ENCODE measurements around the gene CUX1. TPM values are rescaled to one million over a fixed set of nuclear protein-coding genes. Genes with fewer than 3 reads are reported as not detected.

Gene CUX1
- total RNA-seq, 1 experiment from 2014 or later = 116 TPM

DNA sequence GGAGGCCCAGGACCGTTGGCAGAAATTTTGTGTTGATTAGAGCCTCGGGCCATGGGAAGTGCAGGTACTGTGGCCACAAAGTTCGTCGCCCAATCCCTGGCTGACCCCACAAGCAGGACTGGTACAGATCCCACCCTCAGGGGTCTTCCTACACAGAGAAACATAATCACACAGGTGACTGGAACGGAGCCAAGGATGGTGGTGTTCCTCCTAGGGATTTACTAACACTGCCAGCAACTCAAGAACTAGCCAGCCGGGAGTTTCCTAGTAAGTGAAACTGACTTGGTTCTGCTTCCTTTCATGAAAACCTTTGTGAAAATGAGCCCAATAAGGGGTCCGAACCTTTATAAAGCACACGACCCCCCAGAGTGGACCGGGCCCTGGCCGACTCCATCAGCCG, 5.7 kb downstream of the CUX1 start:
- TF ChIP-seq, protein P1, sequence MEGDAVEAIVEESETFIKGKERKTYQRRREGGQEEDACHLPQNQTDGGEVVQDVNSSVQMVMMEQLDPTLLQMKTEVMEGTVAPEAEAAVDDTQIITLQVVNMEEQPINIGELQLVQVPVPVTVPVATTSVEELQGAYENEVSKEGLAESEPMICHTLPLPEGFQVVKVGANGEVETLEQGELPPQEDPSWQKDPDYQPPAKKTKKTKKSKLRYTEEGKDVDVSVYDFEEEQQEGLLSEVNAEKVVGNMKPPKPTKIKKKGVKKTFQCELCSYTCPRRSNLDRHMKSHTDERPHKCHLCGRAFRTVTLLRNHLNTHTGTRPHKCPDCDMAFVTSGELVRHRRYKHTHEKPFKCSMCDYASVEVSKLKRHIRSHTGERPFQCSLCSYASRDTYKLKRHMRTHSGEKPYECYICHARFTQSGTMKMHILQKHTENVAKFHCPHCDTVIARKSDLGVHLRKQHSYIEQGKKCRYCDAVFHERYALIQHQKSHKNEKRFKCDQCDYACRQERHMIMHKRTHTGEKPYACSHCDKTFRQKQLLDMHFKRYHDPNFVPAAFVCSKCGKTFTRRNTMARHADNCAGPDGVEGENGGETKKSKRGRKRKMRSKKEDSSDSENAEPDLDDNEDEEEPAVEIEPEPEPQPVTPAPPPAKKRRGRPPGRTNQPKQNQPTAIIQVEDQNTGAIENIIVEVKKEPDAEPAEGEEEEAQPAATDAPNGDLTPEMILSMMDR (IDR thresholded peaks at IDR 0.05; ENCODE audit: insufficient read depth in 1 of 2, low read depth in 1 of 2, low read length in 1 of 2, severe bottlenecking in 1 of 2, unreplicated experiment in 1 of 2) = no peak
- Histone ChIP-seq H3K36me3 (ENCODE audit: control insufficient read depth, insufficient read depth, low read length) (no peaks in the 10 kb centered on the region), H3K27me3 (replicated peaks; ENCODE audit: control insufficient read depth, insufficient read depth, low read length) (no peaks in the 10 kb centered on the region), H3K4me1 (peaks cover 28% of the 10 kb centered on the region), H3K4me3 (ENCODE audit: low read depth, low read length) (no peak overlapping the region), H3K9me3 (no peaks in the 10 kb centered on the region)
- Mint-ChIP-seq H3K4me3 (ENCODE audit: unreplicated experiment) (no peak overlapping the region), H3K27me3 (ENCODE audit: insufficient read depth, unreplicated experiment) (no peaks in the 10 kb centered on the region), H3K36me3 (ENCODE audit: insufficient read depth, unreplicated experiment) (peaks cover 72% of the 10 kb centered on the region), H3K4me1 (ENCODE audit: low read depth, unreplicated experiment) (peaks cover 39% of the 10 kb centered on the region), H3K9me3 (ENCODE audit: unreplicated experiment) (no peaks in the 10 kb centered on the region), H3K27ac (ENCODE audit: unreplicated experiment) (no peak overlapping the region)
- POLR2A ChIA-PET = interaction anchor here (0.6 kb wide), 1 partner anchor 20 kb away, joined by 13 read pairs; no protein-coding TSS in a partner anchor
- intact Hi-C loops (cut with micrococcal nuclease; ENCODE audit: unreplicated experiment) = no loop called here
- BruUV-seq (replicated peaks) = no TSS peak
- CTCF ChIA-PET = interaction anchor here (0.7 kb wide), 1 partner anchor 161 kb away, joined by 3 read pairs; no protein-coding TSS in a partner anchor
- DNase-seq = no peak

DNA sequence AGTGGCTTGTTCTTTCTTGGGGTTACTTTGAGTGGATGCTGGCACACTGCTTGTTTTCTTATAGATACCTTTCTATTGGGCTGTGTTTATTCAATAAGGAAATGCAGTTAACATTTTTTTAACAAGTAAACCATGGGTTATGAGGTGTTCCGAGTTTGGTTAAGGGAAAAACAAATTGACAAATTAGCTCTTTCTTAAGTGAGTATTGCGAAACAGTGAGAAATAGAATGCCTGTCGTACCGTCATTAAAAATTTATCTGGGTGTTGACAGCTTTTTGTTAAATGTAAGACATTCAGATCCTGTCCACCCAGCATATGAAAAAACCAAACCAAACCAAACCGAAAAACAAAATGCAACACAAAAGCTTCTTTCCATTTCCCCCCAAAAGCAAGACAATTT, 6.2 kb downstream of the CUX1 start:
- Mint-ChIP-seq H3K27me3 (ENCODE audit: insufficient read depth, unreplicated experiment) (no peaks in the 10 kb centered on the region), H3K36me3 (ENCODE audit: insufficient read depth, unreplicated experiment) (peaks cover 72% of the 10 kb centered on the region), H3K4me1 (ENCODE audit: low read depth, unreplicated experiment) (peaks cover 35% of the 10 kb centered on the region), H3K9me3 (ENCODE audit: unreplicated experiment) (no peaks in the 10 kb centered on the region), H3K4me3 (ENCODE audit: unreplicated experiment) (no peak overlapping the region), H3K27ac (ENCODE audit: unreplicated experiment) (no peak overlapping the region)
- POLR2A ChIA-PET = no interaction called here
- Histone ChIP-seq H3K27me3 (replicated peaks; ENCODE audit: control insufficient read depth, insufficient read depth, low read length) (no peaks in the 10 kb centered on the region), H3K9me3 (no peaks in the 10 kb centered on the region), H3K36me3 (ENCODE audit: control insufficient read depth, insufficient read depth, low read length) (no peaks in the 10 kb centered on the region), H3K4me1 (peaks cover 24% of the 10 kb centered on the region), H3K4me3 (ENCODE audit: low read depth, low read length) (no peak overlapping the region)
- TF ChIP-seq, protein P1 (IDR thresholded peaks at IDR 0.05; ENCODE audit: insufficient read depth in 1 of 2, low read depth in 1 of 2, low read length in 1 of 2, severe bottlenecking in 1 of 2, unreplicated experiment in 1 of 2) = no peak
- no TSS peak for BruUV-seq (replicated peaks)
- DNase-seq = no peak
- intact Hi-C loops (cut with micrococcal nuclease; ENCODE audit: unreplicated experiment) = no loop called here
- CTCF ChIA-PET = no interaction called here

DNA sequence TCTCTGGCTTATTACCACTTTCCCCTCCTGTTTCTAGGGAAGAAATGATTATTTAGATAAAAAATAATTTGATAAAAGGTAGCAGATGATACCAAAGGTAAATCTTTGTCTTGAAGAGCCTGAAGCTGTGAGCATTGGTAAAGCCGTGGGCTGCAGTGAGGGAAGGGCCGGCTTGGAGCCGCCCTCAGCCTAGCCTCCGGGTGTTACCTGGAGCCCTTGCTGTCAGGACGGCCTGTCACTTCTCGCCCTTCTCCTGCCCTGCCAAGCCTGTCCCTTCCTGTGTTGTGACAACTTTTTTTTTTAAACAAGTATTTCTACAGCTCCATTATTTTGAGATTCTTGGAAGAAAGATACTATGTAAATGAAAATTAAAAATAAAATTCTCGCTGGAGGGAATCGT, 7.0 kb downstream of the CUX1 start:
- CTCF ChIA-PET = no interaction called here
- peaks cover 29% of the 10 kb centered on the region for H3K4me1 Mint-ChIP-seq (ENCODE audit: low read depth, unreplicated experiment)
- no peaks in the 10 kb centered on the region for H3K36me3 ChIP-seq (ENCODE audit: control insufficient read depth, insufficient read depth, low read length)

More for the DNA sequence above, 7.0 kb downstream of the CUX1 start:
- no peak for DNase-seq
- Mint-ChIP-seq H3K4me3 (ENCODE audit: unreplicated experiment) (no peak overlapping the region), H3K9me3 (ENCODE audit: unreplicated experiment) (no peaks in the 10 kb centered on the region), H3K36me3 (ENCODE audit: insufficient read depth, unreplicated experiment) (peaks cover 76% of the 10 kb centered on the region), H3K27ac (ENCODE audit: unreplicated experiment) (no peak overlapping the region), H3K27me3 (ENCODE audit: insufficient read depth, unreplicated experiment) (no peaks in the 10 kb centered on the region)
- intact Hi-C loops (cut with micrococcal nuclease; ENCODE audit: unreplicated experiment) = loop anchor here (2.0 kb wide), 1 partner anchor 412 kb away; no protein-coding TSS in a partner anchor
- H3K4me1 ChIP-seq = peaks cover 15% of the 10 kb centered on the region
- no peaks in the 10 kb centered on the region for H3K9me3 ChIP-seq
- no TSS peak for BruUV-seq (replicated peaks)
- no peak overlapping the region for H3K4me3 ChIP-seq (ENCODE audit: low read depth, low read length)
- no peaks in the 10 kb centered on the region for H3K27me3 ChIP-seq (replicated peaks; ENCODE audit: control insufficient read depth, insufficient read depth, low read length)
- POLR2A ChIA-PET = no interaction called here
- TF ChIP-seq, protein P1 (IDR thresholded peaks at IDR 0.05; ENCODE audit: insufficient read depth in 1 of 2, low read depth in 1 of 2, low read length in 1 of 2, severe bottlenecking in 1 of 2, unreplicated experiment in 1 of 2) = no peak

Data from Caco-2 (cell line).